Endothelial cell of umbilical vein (primary cell): ENCODE results near the gene VRK1. TPM values are rescaled to one million over a fixed set of nuclear protein-coding genes. Genes with fewer than 3 reads are reported as not detected.

Source experiments
- BruUV-seq: library from RNA; stranded (reverse); fragments of 400-500 nt; replicated peaks from 2 replicates; lab custom pipeline; 2021; lab: Mats Ljungman, UMichigan
- CTCF ChIA-PET: fragments of 300-600, 350-600 bp; sonication (Branson Sonifier 250); formaldehyde crosslinking; loops from one replicate; lab custom pipeline; 2021; ENCODE audit warnings: antibody characterized with exemption, inconsistent platforms; lab: Charles Lee
- POLR2A ChIA-PET: fragments of 300-600, 350-600 bp; sonication (Branson Sonifier 250); formaldehyde crosslinking; loops from one replicate; lab custom pipeline; 2021; ENCODE audit warnings: antibody characterized with exemption, inconsistent platforms; lab: Charles Lee
- DNase-seq: peaks from one replicate; pipeline ENCODE4 v3.0.0-alpha.2; 2011; ENCODE audit warnings: low read depth, low spot score
- FAIRE-seq: peaks from 2 replicates; lab custom pipeline; 2011; peaks lifted over from hg19 to GRCh38; lab: Jason Lieb, UNC
- H2AFZ ChIP-seq: 2 replicates; pipeline ENCODE4 v1.6.0; 2012; ENCODE audit warnings: low read depth, low read length, control low read depth, inconsistent platforms
- H3K27ac ChIP-seq: 2 replicates; pipeline ENCODE4 v1.5.1; 2011; ENCODE audit warnings: low read depth, mild to moderate bottlenecking, control low read depth, low read length, moderate library complexity; ENCODE audit not compliant: insufficient read depth
- H3K27me3 ChIP-seq, 2 experiments: 2 replicates each; pipeline versions ENCODE4 v1.6.0 to v1.6.1; 2011; ENCODE audit warnings: low read length in 2 of 2, mixed read lengths in 1 of 2; ENCODE audit not compliant: control insufficient read depth in 2 of 2, insufficient read depth in 2 of 2
- H3K36me3 ChIP-seq, 2 experiments: 2 replicates in 1 of 2; 3 replicates in 1 of 2; pipeline ENCODE4 v1.5.1; 2011; ENCODE audit warnings: low read length in 2 of 2, mild to moderate bottlenecking in 1 of 2, moderate library complexity in 1 of 2; ENCODE audit not compliant: control insufficient read depth in 2 of 2, insufficient read depth in 2 of 2; ENCODE audit errors: extremely low read depth in 1 of 2
- H3K4me1 ChIP-seq: 3 replicates; pipeline ENCODE4 v1.5.1; 2011; ENCODE audit warnings: mild to moderate bottlenecking, low read length; ENCODE audit not compliant: control insufficient read depth, insufficient read depth; ENCODE audit errors: extremely low read depth
- H3K4me2 ChIP-seq: 2 replicates; pipeline ENCODE4 v1.6.1; 2011; ENCODE audit warnings: low read length, control low read depth, mixed read lengths; ENCODE audit not compliant: insufficient read depth
- H3K4me3 ChIP-seq, 3 experiments: fragments of 200-600 bp in 1 of 3; sonication (generic), shearing (Covaris generic) in 1 of 3; replicated peaks in 1 of 3; 2 replicates each; pipeline ENCODE4 v1.5.1; 2011 to 2016; ENCODE audit warnings: control low read depth in 3 of 3, low read length in 3 of 3, mild to moderate bottlenecking in 2 of 3, inconsistent platforms in 1 of 3, low read depth in 1 of 3, moderate library complexity in 1 of 3; ENCODE audit not compliant: insufficient read depth in 1 of 3
- H3K79me2 ChIP-seq: 2 replicates; pipeline ENCODE4 v1.6.0; 2012; ENCODE audit warnings: low read length, inconsistent platforms; ENCODE audit not compliant: control insufficient read depth, insufficient read depth
- H3K9ac ChIP-seq: replicated peaks from 2 replicates; pipeline ENCODE3; 2011; ENCODE audit warnings: low read length, control low read depth; ENCODE audit not compliant: insufficient read depth; ENCODE audit errors: extremely low read depth
- H3K9me1 ChIP-seq: replicated peaks from 3 replicates; pipeline ENCODE4 v1.6.0; 2011; ENCODE audit warnings: mild to moderate bottlenecking, low read length; ENCODE audit not compliant: control insufficient read depth, insufficient read depth; ENCODE audit errors: extremely low read depth
- H3K9me3 ChIP-seq: replicated peaks from 2 replicates; pipeline ENCODE4 v1.5.1; 2012; ENCODE audit warnings: low read length, inconsistent platforms; ENCODE audit not compliant: control insufficient read depth, insufficient read depth
- H4K20me1 ChIP-seq: replicated peaks from 2 replicates; pipeline ENCODE3; 2011; ENCODE audit warnings: mild to moderate bottlenecking, low read length; ENCODE audit not compliant: control insufficient read depth, insufficient read depth; ENCODE audit errors: extremely low read depth
- EZH2 ChIP-seq: IDR thresholded peaks from 2 replicates; pipeline ENCODE4 v1.6.1; 2012; ENCODE audit warnings: borderline replicate concordance, low read depth, mild to moderate bottlenecking, moderate library complexity, low read length, inconsistent platforms; ENCODE audit not compliant: severe bottlenecking
- GATA2 ChIP-seq: IDR thresholded peaks from 2 replicates; pipeline ENCODE4 v1.7.0; 2011; ENCODE audit warnings: low read depth, mild to moderate bottlenecking, moderate library complexity, mixed read lengths, low read length; ENCODE audit not compliant: insufficient read length, insufficient read depth
- JUN ChIP-seq: IDR thresholded peaks from 2 replicates; pipeline ENCODE4 v1.6.1; 2011; ENCODE audit warnings: borderline replicate concordance, low read depth; ENCODE audit not compliant: insufficient read length, insufficient read depth
- MAX ChIP-seq: IDR thresholded peaks from 2 replicates; pipeline ENCODE4 v1.6.1; 2011; ENCODE audit not compliant: insufficient read depth, insufficient read length
- POLR2AphosphoS5 ChIP-seq: IDR thresholded peaks from 2 replicates; pipeline ENCODE4 v1.6.1; 2012; ENCODE audit warnings: low read depth, mild to moderate bottlenecking, control low read depth, low read length, moderate library complexity; ENCODE audit not compliant: insufficient read depth
- dilution Hi-C: fragments of 300-500 bp; cut with MboI; formaldehyde crosslinking; loops from one replicate; pipeline ENCODE4 v1.15.0; 2019; ENCODE audit warnings: low sequenced_read_pairs; ENCODE audit not compliant: extremely low pct_ligation_motif_present
- intact Hi-C: fragments of 100-400 bp; cut with micrococcal nuclease; formaldehyde crosslinking; loops from one replicate; pipeline ENCODE4 v1.10.0; 2022
- polyA plus RNA-seq, 4 experiments: library from polyadenylated mRNA; depleted of rRNA in 3 of 4; stranded (reverse) in 3 of 4; unstranded in 1 of 4; fragments of >200 nt; gene quantifications; 2 replicates each; pipeline versions ENCODE4 v1.2.1 to v1.2.3, GENCODE V29; 2011 to 2012; ENCODE audit warnings: missing spikeins in 1 of 4
- total RNA-seq: library from RNA; stranded (reverse); gene quantifications from 2 replicates; pipeline ENCODE4 v1.2.3, GENCODE V29; 2021
- TF ChIP-seq, protein P1 (sequence below), 2 donors: IDR thresholded peaks; 1 replicate in 1 of 2; 2 replicates in 1 of 2; pipeline ENCODE4 v1.5.1; 2011; ENCODE audit warnings: low read length in 2 of 2, mild to moderate bottlenecking in 2 of 2, moderate library complexity in 2 of 2, control low read depth in 1 of 2, inconsistent platforms in 1 of 2, low read depth in 1 of 2; ENCODE audit not compliant: insufficient read depth in 1 of 2; ENCODE audit errors: extremely low read depth in 1 of 2

VRK1 gene
- total and polyA plus RNA-seq, 2 donors (not counting 3 experiments of a cell fraction or from before 2014, with no cell fraction given) = 7.1 to 31.7 TPM

DNA sequence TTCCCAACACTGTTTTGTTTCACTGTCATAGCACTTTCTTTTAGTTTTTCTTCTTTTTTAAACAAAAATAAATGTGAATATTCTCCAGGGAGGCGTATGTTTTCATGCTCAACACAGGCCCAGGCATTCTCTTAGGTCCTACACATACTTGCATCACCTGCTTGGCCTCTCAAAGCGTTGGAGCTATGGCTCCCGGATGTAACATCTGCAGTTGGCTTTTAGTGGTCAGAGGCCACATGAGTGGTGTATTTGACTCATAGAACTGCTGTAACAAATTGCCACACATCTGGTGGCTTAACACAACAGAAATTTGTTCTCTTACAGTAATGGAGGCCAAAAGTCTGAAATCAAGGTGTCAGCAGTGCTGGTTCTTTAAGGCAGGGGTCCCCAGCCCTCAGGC lies 44.6 kb upstream of the VRK1 start:
- intact Hi-C loops (no loop called here), dilution Hi-C loops (no loop called here)
- no peak overlapping the region for H3K4me3 ChIP-seq
- H3K27me3 ChIP-seq = no peaks in the 10 kb centered on the region
- POLR2A ChIA-PET = no interaction called here
- no peaks in the 10 kb centered on the region for H3K9me3 ChIP-seq
- CTCF ChIA-PET = interaction anchor here (0.9 kb wide), 1 partner anchor 12 kb away, joined by 4 read pairs; no protein-coding TSS in a partner anchor
- H2AFZ ChIP-seq = no peak overlapping the region
- no peak overlapping the region for H3K27ac ChIP-seq
- no peak for TF ChIP-seq MAX
- TF ChIP-seq, protein P1, sequence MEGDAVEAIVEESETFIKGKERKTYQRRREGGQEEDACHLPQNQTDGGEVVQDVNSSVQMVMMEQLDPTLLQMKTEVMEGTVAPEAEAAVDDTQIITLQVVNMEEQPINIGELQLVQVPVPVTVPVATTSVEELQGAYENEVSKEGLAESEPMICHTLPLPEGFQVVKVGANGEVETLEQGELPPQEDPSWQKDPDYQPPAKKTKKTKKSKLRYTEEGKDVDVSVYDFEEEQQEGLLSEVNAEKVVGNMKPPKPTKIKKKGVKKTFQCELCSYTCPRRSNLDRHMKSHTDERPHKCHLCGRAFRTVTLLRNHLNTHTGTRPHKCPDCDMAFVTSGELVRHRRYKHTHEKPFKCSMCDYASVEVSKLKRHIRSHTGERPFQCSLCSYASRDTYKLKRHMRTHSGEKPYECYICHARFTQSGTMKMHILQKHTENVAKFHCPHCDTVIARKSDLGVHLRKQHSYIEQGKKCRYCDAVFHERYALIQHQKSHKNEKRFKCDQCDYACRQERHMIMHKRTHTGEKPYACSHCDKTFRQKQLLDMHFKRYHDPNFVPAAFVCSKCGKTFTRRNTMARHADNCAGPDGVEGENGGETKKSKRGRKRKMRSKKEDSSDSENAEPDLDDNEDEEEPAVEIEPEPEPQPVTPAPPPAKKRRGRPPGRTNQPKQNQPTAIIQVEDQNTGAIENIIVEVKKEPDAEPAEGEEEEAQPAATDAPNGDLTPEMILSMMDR (IDR thresholded peaks at IDR 0.05; ENCODE audit: extremely low read depth in 1 of 2, insufficient read depth in 1 of 2, low read depth in 1 of 2, low read length in 2 of 2) = no peak
- TF ChIP-seq JUN = no peak
- TF ChIP-seq POLR2AphosphoS5 = no peak
- TF ChIP-seq EZH2 = no peak
- TF ChIP-seq GATA2 = no peak
- H3K79me2 ChIP-seq = no peaks in the 10 kb centered on the region
- FAIRE-seq = no peak
- H3K4me1 ChIP-seq = no peaks in the 10 kb centered on the region
- H3K36me3 ChIP-seq = no peaks in the 10 kb centered on the region
- H4K20me1 ChIP-seq = no peaks in the 10 kb centered on the region
- no peak overlapping the region for H3K9ac ChIP-seq
- no peaks in the 10 kb centered on the region for H3K9me1 ChIP-seq
- BruUV-seq = no TSS peak
- DNase-seq = no peak
- no peak overlapping the region for H3K4me2 ChIP-seq
